GM10266 (cell line): Measurements from ENCODE around the gene FCAMR.

Experiments used
- DNase-seq: peaks from one replicate; pipeline ENCODE4 v3.0.0; 2012; ENCODE audit errors: extremely low spot score
- TF ChIP-seq, protein P1 (sequence below): IDR thresholded peaks from 2 replicates; pipeline ENCODE4 v1.5.1; 2012; ENCODE audit warnings: mild to moderate bottlenecking, low read depth; ENCODE audit not compliant: control insufficient read depth, insufficient read depth; ENCODE audit errors: missing control alignments

The FCAMR gene

DNA sequence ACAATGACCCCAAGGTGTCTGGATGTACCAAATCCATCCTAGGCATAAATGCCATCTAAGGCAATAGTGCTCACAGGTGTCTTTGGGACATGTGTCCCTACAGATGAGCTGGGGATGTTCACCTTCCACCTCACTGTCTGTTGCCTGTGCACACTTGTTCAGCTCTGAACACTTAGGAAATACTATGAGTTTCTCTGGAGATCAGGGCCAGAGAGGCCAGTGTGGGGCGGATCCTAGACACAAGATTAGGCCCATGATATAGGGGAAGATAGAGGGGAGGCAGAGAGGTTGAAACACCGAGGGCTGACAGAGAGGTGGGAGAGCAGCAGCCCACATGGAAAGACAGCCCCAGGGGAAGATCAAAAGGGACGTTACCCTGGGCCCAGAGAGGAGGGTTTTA is 36.7 kb upstream of the FCAMR start:
- TF ChIP-seq, protein P1, sequence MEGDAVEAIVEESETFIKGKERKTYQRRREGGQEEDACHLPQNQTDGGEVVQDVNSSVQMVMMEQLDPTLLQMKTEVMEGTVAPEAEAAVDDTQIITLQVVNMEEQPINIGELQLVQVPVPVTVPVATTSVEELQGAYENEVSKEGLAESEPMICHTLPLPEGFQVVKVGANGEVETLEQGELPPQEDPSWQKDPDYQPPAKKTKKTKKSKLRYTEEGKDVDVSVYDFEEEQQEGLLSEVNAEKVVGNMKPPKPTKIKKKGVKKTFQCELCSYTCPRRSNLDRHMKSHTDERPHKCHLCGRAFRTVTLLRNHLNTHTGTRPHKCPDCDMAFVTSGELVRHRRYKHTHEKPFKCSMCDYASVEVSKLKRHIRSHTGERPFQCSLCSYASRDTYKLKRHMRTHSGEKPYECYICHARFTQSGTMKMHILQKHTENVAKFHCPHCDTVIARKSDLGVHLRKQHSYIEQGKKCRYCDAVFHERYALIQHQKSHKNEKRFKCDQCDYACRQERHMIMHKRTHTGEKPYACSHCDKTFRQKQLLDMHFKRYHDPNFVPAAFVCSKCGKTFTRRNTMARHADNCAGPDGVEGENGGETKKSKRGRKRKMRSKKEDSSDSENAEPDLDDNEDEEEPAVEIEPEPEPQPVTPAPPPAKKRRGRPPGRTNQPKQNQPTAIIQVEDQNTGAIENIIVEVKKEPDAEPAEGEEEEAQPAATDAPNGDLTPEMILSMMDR, result no peak

GRCh38 chr1:207006083-207006482 is 35.8 kb upstream of the FCAMR start:
- DNase-seq, result no peak
- TF ChIP-seq, protein P1, result no peak

More for the DNA sequence above, 36.7 kb upstream of the FCAMR start:
- DNase-seq, result no peak

- DNase-seq, result peak; percentile 54
- TF ChIP-seq, protein P1, result peak; percentile 86
Measured at GRCh38 chr1:207004931-207005830, 34.9 kb upstream of the FCAMR start.

GRCh38 chr1:207003210-207003609 is 33.0 kb upstream of the FCAMR start:
- TF ChIP-seq, protein P1, result no peak
- no peak for DNase-seq

- DNase-seq, result no peak
- TF ChIP-seq, protein P1, result no peak
Measured at GRCh38 chr1:207002724-207003146, 32.5 kb upstream of the FCAMR start.

DNA sequence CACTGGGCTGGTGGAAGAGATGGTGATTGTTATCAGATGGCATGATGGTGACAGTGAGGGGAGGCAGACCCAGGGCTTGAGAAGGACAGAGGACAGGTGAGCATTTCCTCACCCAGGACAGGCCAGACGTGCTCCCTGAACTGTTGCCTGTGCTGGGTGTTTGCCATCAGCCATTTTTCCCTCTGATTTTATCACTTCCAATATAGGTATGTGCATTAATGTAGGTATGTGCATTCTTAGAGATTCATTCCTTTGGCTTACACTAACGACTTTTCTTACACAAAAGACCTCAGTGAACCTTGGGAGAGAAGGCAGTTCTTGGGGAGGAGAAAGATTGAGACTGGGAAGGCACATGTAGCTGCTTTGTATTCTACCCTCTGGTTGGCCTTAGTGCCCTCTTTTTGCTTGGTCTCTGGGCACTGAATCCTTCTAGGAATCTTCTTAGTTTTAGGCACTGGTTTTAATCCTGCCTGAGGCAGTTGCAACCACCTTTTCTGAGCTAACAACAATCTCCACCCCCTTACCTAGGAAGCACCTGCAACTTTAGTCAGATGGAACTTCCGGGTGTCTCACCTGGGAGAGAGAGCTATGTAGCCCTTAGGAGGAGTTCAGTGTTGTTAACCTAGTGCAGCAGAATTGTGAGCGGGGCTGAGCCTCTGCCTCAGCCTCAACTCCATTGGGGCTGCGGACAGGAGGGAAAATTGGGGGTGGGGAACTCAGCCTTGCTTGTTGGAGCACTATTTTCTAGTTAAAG is 31.4 kb upstream of the FCAMR start:
- TF ChIP-seq, protein P1, result no peak
- no peak for DNase-seq
